ENCODE measurements around the gene SPINK5. TPM values are rescaled to one million over a fixed set of nuclear protein-coding genes. Genes with fewer than 3 reads are reported as not detected.
A peak's percentile ranks its signal among the peaks of the same experiment; 100 is the strongest.

Gene SPINK5
- polyA plus RNA-seq, 1 donor (not counting 4 experiments of a cell fraction or from before 2014, with no cell fraction given): 22.6 TPM

- Histone ChIP-seq H4K20me1 (ENCODE audit: control insufficient read depth, extremely low read depth, insufficient read depth, low read length) (no peaks in the 10 kb centered on the region), H3K27me3 (ENCODE audit: control insufficient read depth, extremely low read depth, insufficient read depth, low read length) (no peaks in the 10 kb centered on the region), H3K36me3 (ENCODE audit: control insufficient read depth in 2 of 2, extremely low read depth in 1 of 2, insufficient read depth in 2 of 2, low read length in 2 of 2) (no peaks in the 10 kb centered on the region), H3K4me2 (ENCODE audit: control insufficient read depth, extremely low read depth, insufficient read depth, low read depth, low read length) (peak overlapping the region; percentile 9), H3K27ac (ENCODE audit: control insufficient read depth, insufficient read depth, low read length) (peak overlapping the region; percentile 46), H3K9me3 (ENCODE audit: control insufficient read depth, low read depth, low read length) (no peaks in the 10 kb centered on the region), H3K4me1 (ENCODE audit: control insufficient read depth, extremely low read depth, insufficient read depth, low read length) (peaks cover 10% of the 10 kb centered on the region), H2AFZ (ENCODE audit: control insufficient read depth, low read length) (peak overlapping the region; percentile 35), H3K79me2 (ENCODE audit: control insufficient read depth, insufficient read depth, low read length) (no peaks in the 10 kb centered on the region), H3K4me3 (ENCODE audit: control insufficient read depth in 2 of 3, extremely low read depth in 1 of 3, insufficient read depth in 2 of 3, low read depth in 1 of 3, low read length in 3 of 3) (no peak overlapping the region), H3K9ac (ENCODE audit: control insufficient read depth, extremely low read depth, insufficient read depth, low read length) (no peak overlapping the region), H3K9me1 (ENCODE audit: control insufficient read depth, extremely low read depth, insufficient read depth, low read length) (no peaks in the 10 kb centered on the region)
- no peak for TF ChIP-seq EZH2 (IDR thresholded peaks at IDR 0.05; ENCODE audit: low read length)
- TF ChIP-seq CTCF (optimal IDR thresholded peaks at IDR 0.05 in 1 of 3, IDR thresholded peaks at IDR 0.05 in 1 of 3, conservative IDR thresholded peaks at IDR 0.05 in 1 of 3; ENCODE audit: extremely low read depth in 1 of 3, insufficient read depth in 2 of 3, low read length in 3 of 3): no peak
- peak; percentile 78 for FAIRE-seq
- peak; percentile 59 for DNase-seq (ENCODE audit: low read depth, low spot score)
- dilution Hi-C loops (cut with MboI; ENCODE audit: extremely low pct_ligation_motif_present, low sequenced_read_pairs): no loop called here
These were observed 122.6 kb downstream of the SPINK5 start for GRCh38 chr5:148186248-148187003.

Other genes with a start within 250 kb of the SPINK5 start
- 0.13 to 0.17 TPM in 2 of 3 replicates, not detected in the other for gene SPINK1, start 232.3 kb upstream of the SPINK5 start, polyA plus RNA-seq
- not detected in 3 replicates for gene SCGB3A2, start 185.3 kb upstream of the SPINK5 start, polyA plus RNA-seq
- gene C5orf46, start 157.4 kb upstream of the SPINK5 start, polyA plus RNA-seq: 0.75 to 2.1 TPM (median 1.0 TPM) in 3 replicates
- not detected in 3 replicates for gene SPINK14, start 104.6 kb downstream of the SPINK5 start, polyA plus RNA-seq
- gene SPINK6, start 139.1 kb downstream of the SPINK5 start, polyA plus RNA-seq: 25.8 to 67.7 TPM (median 35.5 TPM) in 3 replicates
- not detected in 3 replicates for gene MARCOL, start 174.5 kb downstream of the SPINK5 start, polyA plus RNA-seq
- not detected in 3 replicates for gene SPINK13, start 204.8 kb downstream of the SPINK5 start, polyA plus RNA-seq
- 0.87 to 19.5 TPM (median 0.93 TPM) in 3 replicates for gene SPINK7, start 248.4 kb downstream of the SPINK5 start, polyA plus RNA-seq

All from keratinocyte (primary cell).